Adrenal gland (tissue), 5 donors: ENCODE measurements around the gene GFRA1.

Source experiments
- CTCF ChIP-seq, 6 experiments: fragments of 450-650 bp in 4 of 6; fragments of 200-600 bp in 2 of 6; sonication (generic) in 1 of 6; IDR thresholded peaks; 1 replicate in 5 of 6; 2 replicates in 1 of 6; pipeline versions ENCODE4 v1.5.1 to v1.8.0; 2016 to 2021; ENCODE audit warnings: antibody characterized with exemption in 6 of 6, mild to moderate bottlenecking in 2 of 6, moderate library complexity in 1 of 6
- POLR2A ChIP-seq, 2 donors: fragments of 450-650 bp; IDR thresholded peaks; one replicate each; pipeline ENCODE4 v1.6.1; 2017; ENCODE audit warnings: antibody characterized with exemption in 2 of 2, mild to moderate bottlenecking in 2 of 2, moderate library complexity in 1 of 2
- donor health status: DM: no; HTN: no; CAD: no.

- no peak for TF ChIP-seq CTCF (IDR thresholded peaks at IDR 0.05)
- TF ChIP-seq POLR2A (IDR thresholded peaks at IDR 0.05): no peak
Observed at GRCh38 chr10:116316503-116316902, 43.5 kb upstream of the GFRA1 start.
